Stimulated activated CD8-positive, alpha-beta memory T cell treated with anti-CD3 and anti-CD28 coated beads, Interleukin-7, amount 100 ng/mL, for 1 hour (primary cell): ENCODE data around the gene ACTR5.
"Not testable (repeated sequence)": the region's sequence is repeated elsewhere in the genome, so short reads cannot be mapped to it uniquely, and the experiment has no call there.

Source experiments
- DNase-seq, 2 donors: peaks; one replicate each; pipeline ENCODE4 v3.0.0-alpha.2; 2020; ENCODE audit warnings: low read depth in 2 of 2

ACTR5 gene

GRCh38 chr20:38804682-38805501 lies 56.6 kb downstream of the ACTR5 start:
- DNase-seq: peak; percentile 53 to 58

DNA sequence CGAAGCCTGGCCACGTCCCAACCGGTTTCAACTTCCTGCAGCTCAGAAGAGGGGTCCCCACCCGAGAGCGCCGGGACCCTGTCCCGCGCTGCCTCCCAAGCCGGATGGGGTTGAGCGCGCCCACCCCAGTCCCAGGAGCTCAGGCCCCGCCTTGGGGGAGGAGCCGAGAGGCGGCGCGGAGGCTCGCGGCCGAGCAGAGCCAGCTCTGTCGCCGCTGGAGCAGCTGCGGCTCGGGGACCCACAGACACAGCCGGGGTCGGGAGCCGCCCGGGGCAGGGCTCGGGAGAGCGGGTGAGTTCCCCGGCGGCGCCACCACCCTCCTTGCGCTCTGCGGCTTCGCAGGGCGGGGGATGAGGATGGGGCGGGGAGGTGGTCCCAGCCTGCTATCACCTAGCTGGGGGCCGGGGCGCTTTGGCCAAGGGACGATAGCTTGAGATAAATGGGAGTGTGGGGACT lies 57.3 kb downstream of the ACTR5 start, which contains the start of gene PPP1R16B:
PPP1R16B (plus strand) TSS at position 196 of the 456 bp plus-strand sequence. CDS start 30,229 bp downstream, outside the sequence.
- peak; percentile 63 to 68 for DNase-seq

- DNase-seq: peak in 1 of 2 donors; percentile 15
Measured at GRCh38 chr20:38805958-38806854, 57.9 kb downstream of the ACTR5 start.

- DNase-seq: peak in 1 of 2 donors; percentile 7
Measured at GRCh38 chr20:38806855-38807655, 58.8 kb downstream of the ACTR5 start.

DNA sequence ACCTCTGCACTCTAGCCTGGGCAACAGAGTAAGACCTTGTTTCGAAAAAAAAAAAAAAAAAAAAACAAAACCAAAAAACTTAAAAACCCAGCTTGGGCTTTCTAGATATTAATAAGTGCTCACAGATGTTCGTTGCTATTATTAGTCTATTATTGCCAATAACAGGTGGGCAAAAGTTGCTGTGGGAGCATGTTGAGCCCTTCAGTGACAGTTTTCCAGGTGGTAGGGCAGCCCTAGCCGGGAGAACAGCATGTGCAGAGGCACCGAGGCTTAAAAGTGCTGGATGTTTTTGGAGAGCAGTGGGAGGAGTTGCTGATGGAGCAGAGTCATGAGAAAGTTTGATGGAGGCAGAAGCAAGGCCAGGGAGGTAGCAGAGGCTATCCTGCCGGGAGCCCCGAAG lies 61.7 kb downstream of the ACTR5 start:
- no peak for DNase-seq

DNA sequence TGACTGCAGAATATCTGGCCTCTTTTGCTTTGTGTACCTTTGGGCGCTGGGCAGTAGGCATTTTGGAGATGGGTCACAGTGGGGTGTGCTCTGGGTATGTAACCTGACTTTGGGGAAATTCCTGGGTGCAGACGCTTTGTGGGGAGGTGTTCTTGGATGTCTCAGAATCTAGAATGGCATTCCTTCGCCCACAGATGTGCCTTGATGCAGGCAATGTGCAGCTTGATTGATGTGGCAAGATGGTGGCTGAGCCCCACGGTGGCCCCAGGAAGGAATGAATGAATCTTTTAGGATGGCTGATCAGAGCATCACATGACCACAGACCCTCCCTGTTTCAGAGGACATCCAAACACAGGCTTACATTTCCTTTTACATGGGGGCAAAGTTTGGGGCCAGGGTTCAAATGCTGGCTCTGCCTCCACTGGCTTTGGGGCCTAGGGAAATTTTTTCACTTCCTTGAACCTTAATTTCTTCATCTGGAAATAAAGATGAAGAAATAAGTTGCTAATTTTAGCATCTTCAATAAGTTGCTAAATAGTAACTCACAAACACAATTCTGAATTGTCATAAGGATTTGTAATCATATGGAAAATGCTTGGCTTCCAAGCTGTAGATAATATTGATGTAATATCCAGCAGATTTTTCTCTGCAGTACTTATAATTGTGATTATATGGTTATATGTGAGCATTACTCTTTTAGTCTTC lies 62.8 kb downstream of the ACTR5 start:
- no peak for DNase-seq

GRCh38 chr20:38811769-38812168 lies 63.5 kb downstream of the ACTR5 start:
- DNase-seq: no peak

- no peak for DNase-seq
Measured at GRCh38 chr20:38812182-38812581, 63.9 kb downstream of the ACTR5 start.

DNA sequence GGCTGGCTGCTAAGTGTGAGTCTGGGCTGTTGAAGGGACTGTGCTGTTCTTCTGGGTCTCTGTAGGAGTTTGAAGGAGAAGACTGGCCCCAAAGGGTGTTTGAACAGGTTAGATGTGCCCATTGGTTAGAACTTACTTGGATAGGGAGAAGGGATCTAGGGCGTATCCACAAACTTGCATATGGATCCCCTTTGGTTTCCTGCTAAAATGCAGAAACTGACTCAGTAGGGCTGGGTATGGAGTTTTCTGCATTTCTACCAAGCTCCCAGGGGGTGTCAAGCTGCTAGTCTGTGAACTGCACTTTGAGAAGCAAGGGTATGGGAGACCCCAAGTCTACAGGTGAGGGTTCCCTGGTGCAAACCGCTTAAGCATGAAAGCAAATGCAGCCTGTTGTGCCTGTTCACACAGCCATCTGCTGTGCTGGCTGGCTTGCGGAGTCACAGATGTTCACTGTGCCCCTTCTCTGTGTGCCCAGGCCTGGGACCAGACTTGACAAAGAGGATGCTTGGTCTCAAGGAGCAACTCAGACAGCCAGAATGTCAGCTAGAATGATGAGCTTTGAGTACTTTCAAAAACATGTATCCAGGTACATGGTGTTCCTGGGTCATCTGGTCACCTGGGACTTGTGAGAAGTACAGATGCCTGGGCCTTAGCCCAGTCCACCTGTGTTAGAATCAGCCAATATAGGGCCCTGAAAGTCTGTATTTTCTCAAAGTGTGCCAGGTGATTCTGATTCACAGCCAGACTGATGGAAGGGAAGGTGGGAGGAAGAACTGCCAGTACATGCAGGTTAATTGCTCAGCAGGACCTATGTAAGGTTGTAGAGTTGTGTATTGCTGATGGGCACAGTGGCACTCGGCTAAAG lies 64.7 kb downstream of the ACTR5 start:
- no peak for DNase-seq

DNA sequence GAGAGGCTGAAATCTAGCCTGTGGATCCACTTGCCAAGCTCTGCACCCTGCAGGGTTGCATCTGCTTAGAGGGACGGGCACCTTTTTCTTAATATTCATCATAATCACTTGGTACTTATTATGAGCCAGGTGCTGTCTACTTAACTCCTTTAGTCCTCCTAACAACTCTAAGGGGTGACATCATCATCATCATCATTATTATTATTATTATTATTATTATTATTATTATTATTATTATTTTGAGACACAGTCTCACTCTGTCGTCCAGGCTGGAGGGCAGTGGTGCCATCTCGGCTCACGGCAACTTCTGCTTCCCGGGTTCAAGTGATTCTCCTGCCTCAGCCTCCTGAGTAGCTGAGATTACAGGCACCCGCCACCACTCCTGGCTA lies 65.3 kb downstream of the ACTR5 start:
- not testable (repeated sequence) for DNase-seq

GRCh38 chr20:38815446-38815845 lies 67.2 kb downstream of the ACTR5 start:
- no peak for DNase-seq

DNA sequence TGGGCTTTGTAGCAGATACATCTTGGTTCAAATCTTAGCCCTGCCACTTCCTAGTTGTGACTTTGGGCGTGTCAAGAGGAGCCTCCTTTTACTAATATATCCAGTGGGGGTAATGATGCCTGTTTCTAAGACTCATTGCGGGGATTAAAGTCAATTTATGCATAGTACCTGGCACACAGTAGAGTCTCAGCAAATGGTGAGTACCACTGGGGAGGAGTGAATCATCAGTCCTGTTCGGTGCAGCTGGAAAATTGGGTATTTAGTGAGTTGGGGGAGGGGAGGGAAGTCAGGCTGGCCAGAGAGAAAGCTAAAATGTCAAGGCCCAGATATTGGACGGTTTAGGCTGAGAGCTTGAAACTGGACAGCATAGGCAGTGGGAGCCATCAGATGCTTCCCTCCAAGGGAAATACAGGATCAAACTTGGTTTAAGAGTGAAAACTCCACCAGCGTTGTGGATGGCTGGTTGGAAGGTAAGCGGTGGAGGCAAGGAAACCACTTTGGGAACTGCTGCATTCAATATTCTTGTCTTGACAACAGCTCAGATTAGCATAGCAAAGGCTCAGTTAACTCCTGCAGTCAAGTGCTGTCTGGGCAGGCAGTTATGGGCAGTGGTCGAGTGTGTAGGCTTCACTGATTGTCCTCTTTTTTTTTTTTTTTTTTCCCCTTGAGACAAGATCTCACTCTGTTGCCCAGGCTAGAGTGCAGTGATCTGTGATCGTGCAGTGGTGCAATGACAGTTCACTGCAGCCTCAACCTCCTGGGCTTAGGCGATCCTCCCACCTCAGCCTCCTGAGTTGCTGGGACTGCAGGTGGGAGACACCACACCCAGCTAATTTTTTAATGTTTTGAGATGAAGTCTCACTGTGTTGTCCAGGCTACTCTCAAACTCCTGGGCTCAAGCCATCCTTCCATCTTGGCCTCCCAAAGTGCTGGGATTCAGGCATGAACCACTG lies 70.1 kb downstream of the ACTR5 start:
- no peak for DNase-seq
